ENCODE measurements around the gene ZBTB20.

DNA sequence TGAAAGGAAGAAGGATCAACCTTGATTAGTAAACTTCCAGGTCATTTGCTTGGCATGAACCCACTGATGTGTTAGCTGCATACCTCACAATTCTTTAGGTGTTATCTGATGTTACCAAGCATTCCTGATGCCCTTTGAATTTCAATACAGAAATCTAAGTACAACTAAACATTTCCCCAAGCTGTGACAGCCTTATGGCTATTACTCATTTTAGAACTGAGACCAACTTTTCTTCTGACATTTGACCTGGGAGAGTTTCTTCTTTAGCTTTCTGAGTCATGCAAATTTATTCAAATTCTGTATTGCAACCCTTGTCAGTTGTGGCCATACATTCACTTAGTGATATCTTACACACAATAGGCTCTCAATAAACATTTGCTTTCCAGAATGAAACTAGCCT is 729.0 kb downstream of the ZBTB20 start:
- TF ChIP-seq, protein P1, sequence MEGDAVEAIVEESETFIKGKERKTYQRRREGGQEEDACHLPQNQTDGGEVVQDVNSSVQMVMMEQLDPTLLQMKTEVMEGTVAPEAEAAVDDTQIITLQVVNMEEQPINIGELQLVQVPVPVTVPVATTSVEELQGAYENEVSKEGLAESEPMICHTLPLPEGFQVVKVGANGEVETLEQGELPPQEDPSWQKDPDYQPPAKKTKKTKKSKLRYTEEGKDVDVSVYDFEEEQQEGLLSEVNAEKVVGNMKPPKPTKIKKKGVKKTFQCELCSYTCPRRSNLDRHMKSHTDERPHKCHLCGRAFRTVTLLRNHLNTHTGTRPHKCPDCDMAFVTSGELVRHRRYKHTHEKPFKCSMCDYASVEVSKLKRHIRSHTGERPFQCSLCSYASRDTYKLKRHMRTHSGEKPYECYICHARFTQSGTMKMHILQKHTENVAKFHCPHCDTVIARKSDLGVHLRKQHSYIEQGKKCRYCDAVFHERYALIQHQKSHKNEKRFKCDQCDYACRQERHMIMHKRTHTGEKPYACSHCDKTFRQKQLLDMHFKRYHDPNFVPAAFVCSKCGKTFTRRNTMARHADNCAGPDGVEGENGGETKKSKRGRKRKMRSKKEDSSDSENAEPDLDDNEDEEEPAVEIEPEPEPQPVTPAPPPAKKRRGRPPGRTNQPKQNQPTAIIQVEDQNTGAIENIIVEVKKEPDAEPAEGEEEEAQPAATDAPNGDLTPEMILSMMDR (IDR thresholded peaks at IDR 0.05; ENCODE audit: poor library complexity, severe bottlenecking): no peak
- no peak for TF ChIP-seq EP300 (conservative IDR thresholded peaks at IDR 0.05; ENCODE audit: poor library complexity, severe bottlenecking)
- TF ChIP-seq TAF1 (IDR thresholded peaks at IDR 0.05; ENCODE audit: low read depth): no peak
- no peak for TF ChIP-seq SMC3 (conservative IDR thresholded peaks at IDR 0.05; ENCODE audit: poor library complexity)
- no peak for TF ChIP-seq EZH2 (IDR thresholded peaks at IDR 0.05; ENCODE audit: borderline replicate concordance, insufficient read depth, low read length, poor library complexity, severe bottlenecking)
- TF ChIP-seq POLR2AphosphoS5 (IDR thresholded peaks at IDR 0.05): no peak
- no peak for TF ChIP-seq RAD21 (conservative IDR thresholded peaks at IDR 0.05)
- TF ChIP-seq, protein P2, sequence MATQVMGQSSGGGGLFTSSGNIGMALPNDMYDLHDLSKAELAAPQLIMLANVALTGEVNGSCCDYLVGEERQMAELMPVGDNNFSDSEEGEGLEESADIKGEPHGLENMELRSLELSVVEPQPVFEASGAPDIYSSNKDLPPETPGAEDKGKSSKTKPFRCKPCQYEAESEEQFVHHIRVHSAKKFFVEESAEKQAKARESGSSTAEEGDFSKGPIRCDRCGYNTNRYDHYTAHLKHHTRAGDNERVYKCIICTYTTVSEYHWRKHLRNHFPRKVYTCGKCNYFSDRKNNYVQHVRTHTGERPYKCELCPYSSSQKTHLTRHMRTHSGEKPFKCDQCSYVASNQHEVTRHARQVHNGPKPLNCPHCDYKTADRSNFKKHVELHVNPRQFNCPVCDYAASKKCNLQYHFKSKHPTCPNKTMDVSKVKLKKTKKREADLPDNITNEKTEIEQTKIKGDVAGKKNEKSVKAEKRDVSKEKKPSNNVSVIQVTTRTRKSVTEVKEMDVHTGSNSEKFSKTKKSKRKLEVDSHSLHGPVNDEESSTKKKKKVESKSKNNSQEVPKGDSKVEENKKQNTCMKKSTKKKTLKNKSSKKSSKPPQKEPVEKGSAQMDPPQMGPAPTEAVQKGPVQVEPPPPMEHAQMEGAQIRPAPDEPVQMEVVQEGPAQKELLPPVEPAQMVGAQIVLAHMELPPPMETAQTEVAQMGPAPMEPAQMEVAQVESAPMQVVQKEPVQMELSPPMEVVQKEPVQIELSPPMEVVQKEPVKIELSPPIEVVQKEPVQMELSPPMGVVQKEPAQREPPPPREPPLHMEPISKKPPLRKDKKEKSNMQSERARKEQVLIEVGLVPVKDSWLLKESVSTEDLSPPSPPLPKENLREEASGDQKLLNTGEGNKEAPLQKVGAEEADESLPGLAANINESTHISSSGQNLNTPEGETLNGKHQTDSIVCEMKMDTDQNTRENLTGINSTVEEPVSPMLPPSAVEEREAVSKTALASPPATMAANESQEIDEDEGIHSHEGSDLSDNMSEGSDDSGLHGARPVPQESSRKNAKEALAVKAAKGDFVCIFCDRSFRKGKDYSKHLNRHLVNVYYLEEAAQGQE (IDR thresholded peaks at IDR 0.05; ENCODE audit: borderline replicate concordance): no peak
- TF ChIP-seq MXI1 (conservative IDR thresholded peaks at IDR 0.05; ENCODE audit: poor library complexity, severe bottlenecking): no peak

Data from neural cell (in vitro differentiated cells).